NCI-H226 (cell line): ENCODE measurements around the gene SMOC1.

Experiments used
- DNase-seq: peaks from one replicate; pipeline ENCODE4 v3.0.0-alpha.2; 2015

Gene SMOC1

GRCh38 chr14:70014406-70015095 lies 135.3 kb downstream of the SMOC1 start:
- DNase-seq = no peak

GRCh38 chr14:70018230-70018629 lies 139.0 kb downstream of the SMOC1 start:
- no peak for DNase-seq

GRCh38 chr14:70018713-70019211 lies 139.5 kb downstream of the SMOC1 start:
- DNase-seq = no peak

GRCh38 chr14:70019695-70020094 lies 140.5 kb downstream of the SMOC1 start:
- DNase-seq = no peak

GRCh38 chr14:70020352-70021170 lies 141.3 kb downstream of the SMOC1 start:
- DNase-seq = no peak

GRCh38 chr14:70021548-70022220 lies 142.5 kb downstream of the SMOC1 start:
- no peak for DNase-seq

- DNase-seq = no peak
Observed at GRCh38 chr14:70022771-70023445, 143.7 kb downstream of the SMOC1 start.

- DNase-seq = no peak
Observed at GRCh38 chr14:70023871-70024270, 144.7 kb downstream of the SMOC1 start.

GRCh38 chr14:70027785-70028428 lies 148.7 kb downstream of the SMOC1 start:
- peak; percentile 11 for DNase-seq

- no peak for DNase-seq
Observed at GRCh38 chr14:70029296-70030132, 150.3 kb downstream of the SMOC1 start.

- DNase-seq = no peak
Observed at GRCh38 chr14:70032016-70032415, 152.8 kb downstream of the SMOC1 start.

- DNase-seq = peak; percentile 47
Observed at GRCh38 chr14:70032447-70032846, 153.2 kb downstream of the SMOC1 start.

GRCh38 chr14:70033116-70033515 lies 153.9 kb downstream of the SMOC1 start:
- DNase-seq = no peak

- DNase-seq = no peak
Observed at GRCh38 chr14:70033561-70033960, 154.3 kb downstream of the SMOC1 start.

- DNase-seq = no peak
Observed at GRCh38 chr14:70034257-70034656, 155.0 kb downstream of the SMOC1 start.

GRCh38 chr14:70036665-70037064 lies 157.4 kb downstream of the SMOC1 start:
- DNase-seq = no peak

GRCh38 chr14:70043001-70043400 lies 163.8 kb downstream of the SMOC1 start:
- no peak for DNase-seq

- DNase-seq = no peak
Observed at GRCh38 chr14:70045310-70045709, 166.1 kb downstream of the SMOC1 start.

GRCh38 chr14:70045844-70046535 lies 166.8 kb downstream of the SMOC1 start:
- peak; percentile 47 for DNase-seq

GRCh38 chr14:70047598-70048312 lies 168.5 kb downstream of the SMOC1 start:
- DNase-seq = no peak
